Measurements from ENCODE around the gene POU4F1. TPM values are rescaled to one million over a fixed set of nuclear protein-coding genes. Genes with fewer than 3 reads are reported as not detected.

POU4F1 gene
- total RNA-seq, 1 experiment from 2014 or later = not detected

DNA sequence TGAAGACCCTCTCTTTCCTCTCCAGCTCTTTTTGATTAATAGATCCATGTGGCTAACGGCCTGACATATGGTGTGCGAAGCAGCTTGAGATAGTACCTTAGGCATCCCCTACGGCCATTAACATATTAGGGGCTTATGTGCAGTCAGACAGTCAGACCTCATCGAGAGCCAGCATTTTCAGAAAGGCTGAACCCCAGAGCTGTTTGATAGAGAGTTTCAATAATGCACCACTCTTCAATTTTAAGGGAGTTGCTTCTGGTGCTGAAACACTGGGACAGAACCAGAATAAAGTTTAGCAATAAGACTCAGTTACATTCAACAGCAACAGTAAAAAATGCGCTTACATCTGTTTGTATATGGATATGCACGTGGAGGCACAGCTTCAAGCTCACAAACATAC lies 10.8 kb downstream of the POU4F1 start:
- DNase-seq (ENCODE audit: low spot score) = no peak

GRCh38 chr13:78589206-78589605 lies 14.1 kb downstream of the POU4F1 start:
- DNase-seq (ENCODE audit: low spot score) = no peak

DNA sequence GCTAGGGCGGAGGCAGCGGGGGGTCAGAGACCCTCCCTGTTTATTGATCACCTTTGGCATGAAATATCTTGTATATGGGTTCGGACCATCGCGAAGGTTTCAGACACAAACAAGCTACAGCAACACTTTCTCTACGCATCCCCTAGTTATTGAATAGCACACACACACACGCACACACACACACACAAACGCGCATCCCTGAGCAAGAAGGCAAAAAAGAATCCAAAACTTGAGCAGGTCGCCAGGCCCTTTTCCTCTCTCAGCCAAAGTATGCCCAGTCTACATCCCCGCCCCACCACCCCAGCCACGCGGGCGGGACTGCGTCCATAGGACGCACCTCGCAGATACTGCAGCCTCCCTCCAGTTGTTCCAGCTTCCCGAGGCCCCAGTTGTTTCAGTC lies 16.0 kb downstream of the POU4F1 start:
- no peak for DNase-seq (ENCODE audit: low spot score)

GRCh38 chr13:78586706-78587105 lies 16.6 kb downstream of the POU4F1 start:
- DNase-seq (ENCODE audit: low spot score) = no peak

- DNase-seq (ENCODE audit: low spot score) = no peak
These were observed 27.1 kb downstream of the POU4F1 start for GRCh38 chr13:78576261-78576660.

- no peak for DNase-seq (ENCODE audit: low spot score)
These were observed 30.9 kb downstream of the POU4F1 start for GRCh38 chr13:78572459-78572858.

GRCh38 chr13:78569029-78569428 lies 34.3 kb downstream of the POU4F1 start:
- DNase-seq (ENCODE audit: low spot score) = no peak

GRCh38 chr13:78566631-78567030 lies 36.7 kb downstream of the POU4F1 start:
- no peak for DNase-seq (ENCODE audit: low spot score)

- DNase-seq (ENCODE audit: low spot score) = no peak
These were observed 41.0 kb downstream of the POU4F1 start for GRCh38 chr13:78562237-78562889.

Other genes starting within 250 kb of the POU4F1 start
- 6.8 and 17.0 TPM in 2 replicates for gene OBI1, start 55.6 kb upstream of the POU4F1 start, total RNA-seq (2014; rRNA removed; shearing (Covaris generic))

All from H4 (cell line).